ENCODE measurements around the gene CCDC6.

GRCh38 chr10:59781511-59781910 lies 124.8 kb downstream of the CCDC6 start:
- TF ChIP-seq CTCF (IDR thresholded peaks at IDR 0.05 in 4 of 5, conservative IDR thresholded peaks at IDR 0.05 in 1 of 5), result no peak
- no peak for TF ChIP-seq POLR2A (IDR thresholded peaks at IDR 0.05)

All from gastrocnemius medialis (tissue), 4 donors.